Colonic mucosa (tissue), 4 donors: ENCODE measurements around the gene DMXL1. TPM values are rescaled to one million over a fixed set of nuclear protein-coding genes. Genes with fewer than 3 reads are reported as not detected.
"Not testable (repeated sequence)": the region's sequence is repeated elsewhere in the genome, so short reads cannot be mapped to it uniquely, and the experiment has no call there.

Source experiments
- DNase-seq: peaks from one replicate; pipeline ENCODE4 v3.0.0-alpha.2; 2020
- H3K27ac ChIP-seq: fragments of 200-600 bp; one replicate; pipeline ENCODE4 v1.8.0; 2021
- H3K27me3 ChIP-seq: fragments of 200-600 bp; one replicate; pipeline ENCODE4 v1.8.0; 2021
- H3K36me3 ChIP-seq: fragments of 200-600 bp; one replicate; pipeline ENCODE4 v1.8.0; 2021
- H3K4me1 ChIP-seq: fragments of 200-600 bp; one replicate; pipeline ENCODE4 v1.8.0; 2021; ENCODE audit warnings: mild to moderate bottlenecking
- H3K4me3 ChIP-seq: fragments of 200-600 bp; one replicate; pipeline ENCODE4 v1.8.0; 2021
- H3K9ac ChIP-seq, 2 donors: one replicate each; pipeline ENCODE4 v1.7.0; 2013; ENCODE audit warnings: control low read depth in 2 of 2, low read depth in 2 of 2, low read length in 2 of 2
- H3K9me3 ChIP-seq: fragments of 200-600 bp; one replicate; pipeline ENCODE4 v1.8.0; 2021
- CTCF ChIP-seq: fragments of 200-600 bp; IDR thresholded peaks from one replicate; pipeline ENCODE4 v1.8.0; 2022; ENCODE audit warnings: antibody characterized with exemption, mild to moderate bottlenecking
- intact Hi-C: fragments of 100-400 bp; cut with DNase I; formaldehyde crosslinking; loops from one replicate; pipeline ENCODE4 v1.14.1; 2022
- total RNA-seq, 2 donors: library from RNA; stranded (reverse); fragmentation: NEBNext Ultra II Directional in 1 of 2; extraction: Animal tissue kit (Norgen Biotek cat#: 25700) in 1 of 2; gene quantifications; one replicate each; pipeline ENCODE4 v1.2.1, GENCODE V29; 2021
- donor health status: healthy.
- donor health status: DM: no; HTN: no; CAD: no.
- donor health status: DM: no; HTN: no; CAD: no.

The DMXL1 gene
- total RNA-seq, 2 donors from 2014 or later, result 28.7 to 38.3 TPM

- no peak overlapping the region for H3K27ac ChIP-seq
- TF ChIP-seq CTCF, result no peak
- H3K9me3 ChIP-seq, result no peaks in the 10 kb centered on the region
- DNase-seq, result no peak
- no peak overlapping the region for H3K9ac ChIP-seq
- no peaks in the 10 kb centered on the region for H3K27me3 ChIP-seq
- intact Hi-C loops, result no loop called here
- H3K36me3 ChIP-seq, result no peaks in the 10 kb centered on the region
- H3K4me3 ChIP-seq, result no peak overlapping the region
- H3K4me1 ChIP-seq, result no peaks in the 10 kb centered on the region
Observed at GRCh38 chr5:119176785-119177184, 105.9 kb downstream of the DMXL1 start.

- Histone ChIP-seq H3K9ac (no peak overlapping the region), H3K36me3 (no peaks in the 10 kb centered on the region), H3K4me3 (no peak overlapping the region), H3K27ac (no peak overlapping the region), H3K4me1 (no peaks in the 10 kb centered on the region), H3K9me3 (no peaks in the 10 kb centered on the region), H3K27me3 (no peaks in the 10 kb centered on the region)
- no peak for TF ChIP-seq CTCF
- DNase-seq, result no peak
- intact Hi-C loops, result no loop called here
Observed at GRCh38 chr5:119177226-119177625, 106.3 kb downstream of the DMXL1 start.

GRCh38 chr5:119178435-119178834 lies 107.5 kb downstream of the DMXL1 start:
- H3K4me3 ChIP-seq, result no peak overlapping the region
- intact Hi-C loops, result no loop called here
- no peak overlapping the region for H3K27ac ChIP-seq
- no peak for TF ChIP-seq CTCF
- H3K4me1 ChIP-seq, result no peaks in the 10 kb centered on the region
- DNase-seq, result no peak
- no peaks in the 10 kb centered on the region for H3K9me3 ChIP-seq
- H3K27me3 ChIP-seq, result no peaks in the 10 kb centered on the region
- H3K36me3 ChIP-seq, result no peaks in the 10 kb centered on the region
- no peak overlapping the region for H3K9ac ChIP-seq

GRCh38 chr5:119179857-119180641 lies 109.2 kb downstream of the DMXL1 start:
- Histone ChIP-seq H3K36me3 (no peaks in the 10 kb centered on the region), H3K9ac (no peak overlapping the region), H3K9me3 (no peaks in the 10 kb centered on the region), H3K4me1 (no peaks in the 10 kb centered on the region), H3K4me3 (no peak overlapping the region), H3K27ac (no peak overlapping the region), H3K27me3 (no peaks in the 10 kb centered on the region)
- no peak for TF ChIP-seq CTCF
- DNase-seq, result no peak
- intact Hi-C loops, result no loop called here

GRCh38 chr5:119185512-119185911 lies 114.6 kb downstream of the DMXL1 start:
- DNase-seq, H3K4me3 ChIP-seq, H3K9me3 ChIP-seq, intact Hi-C loops, H3K27me3 ChIP-seq, H3K9ac ChIP-seq, H3K27ac ChIP-seq, H3K4me1 ChIP-seq, H3K36me3 ChIP-seq: not testable (repeated sequence)

- H3K36me3 ChIP-seq, result no peaks in the 10 kb centered on the region
- intact Hi-C loops, result no loop called here
- no peak overlapping the region for H3K9ac ChIP-seq
- H3K9me3 ChIP-seq, result no peaks in the 10 kb centered on the region
- no peak overlapping the region for H3K4me3 ChIP-seq
- H3K4me1 ChIP-seq, result no peaks in the 10 kb centered on the region
- H3K27ac ChIP-seq, result no peak overlapping the region
- no peaks in the 10 kb centered on the region for H3K27me3 ChIP-seq
- no peak for TF ChIP-seq CTCF
- no peak for DNase-seq
Observed at GRCh38 chr5:119187776-119188529, 117.1 kb downstream of the DMXL1 start.
